Mesendoderm (in vitro differentiated cells): Measurements from ENCODE around the gene MYT1.
A peak's percentile ranks its signal among the peaks of the same experiment; 100 is the strongest.

Experiments
- DNase-seq: peaks from one replicate; pipeline ENCODE4 v3.0.0; 2013
- H2AK5ac ChIP-seq: 2 replicates; pipeline ENCODE4 v1.6.1; 2013; ENCODE audit warnings: low read length, inconsistent platforms
- H2BK120ac ChIP-seq: 2 replicates; pipeline ENCODE4 v1.6.1; 2013; ENCODE audit warnings: low read depth, mild to moderate bottlenecking, low read length, moderate library complexity, mixed read lengths
- H2BK15ac ChIP-seq: replicated peaks from 2 replicates; pipeline ENCODE4 v1.6.1; 2013; ENCODE audit warnings: low read depth, mild to moderate bottlenecking, moderate library complexity
- H2BK5ac ChIP-seq: 2 replicates; pipeline ENCODE4 v1.6.1; 2013; ENCODE audit warnings: low read length, inconsistent platforms
- H3K18ac ChIP-seq: 2 replicates; pipeline ENCODE4 v1.6.1; 2013; ENCODE audit warnings: mild to moderate bottlenecking, low read length, mixed read lengths
- H3K23ac ChIP-seq: one replicate; pipeline ENCODE4 v1.6.1; 2013; ENCODE audit warnings: low read length
- H3K27ac ChIP-seq: 2 replicates; pipeline ENCODE4 v1.5.1; 2013; ENCODE audit warnings: low read depth, mild to moderate bottlenecking, inconsistent platforms, low read length, moderate library complexity
- H3K27me3 ChIP-seq: 2 replicates; pipeline ENCODE4 v1.6.1; 2013; ENCODE audit warnings: low read length, control low read depth, mild to moderate bottlenecking, inconsistent platforms; ENCODE audit not compliant: insufficient read depth, poor library complexity
- H3K36me3 ChIP-seq: 2 replicates; pipeline ENCODE4 v1.6.1; 2013; ENCODE audit warnings: low read length, inconsistent platforms; ENCODE audit not compliant: control insufficient read depth, insufficient read depth
- H3K4ac ChIP-seq: one replicate; pipeline ENCODE4 v1.6.1; 2013; ENCODE audit warnings: low read depth, mild to moderate bottlenecking, low read length, moderate library complexity
- H3K4me1 ChIP-seq: 2 replicates; pipeline ENCODE4 v1.6.1; 2013; ENCODE audit warnings: low read depth, low read length, inconsistent platforms; ENCODE audit not compliant: control insufficient read depth
- H3K4me2 ChIP-seq: 2 replicates; pipeline ENCODE4 v1.6.1; 2013; ENCODE audit warnings: low read length
- H3K4me3 ChIP-seq: 2 replicates; pipeline ENCODE4 v1.5.1; 2013; ENCODE audit warnings: mild to moderate bottlenecking, low read length
- H3K56ac ChIP-seq: one replicate; pipeline ENCODE4 v1.6.1; 2013; ENCODE audit warnings: low read length
- H3K79me1 ChIP-seq: 2 replicates; pipeline ENCODE4 v1.6.1; 2013; ENCODE audit warnings: low read length, inconsistent platforms
- H3K79me2 ChIP-seq: 2 replicates; pipeline ENCODE4 v1.6.1; 2013; ENCODE audit warnings: mild to moderate bottlenecking, low read length; ENCODE audit not compliant: control insufficient read depth, insufficient read depth
- H3K9ac ChIP-seq: 2 replicates; pipeline ENCODE4 v1.6.1; 2013; ENCODE audit warnings: low read length, inconsistent platforms
- H4K5ac ChIP-seq: one replicate; pipeline ENCODE4 v1.6.1; 2013; ENCODE audit warnings: low read length
- H4K8ac ChIP-seq: one replicate; pipeline ENCODE4 v1.6.1; 2013; ENCODE audit warnings: low read depth, mild to moderate bottlenecking, control low read depth, low read length, moderate library complexity
- WGBS: extraction: QIAGEN DNeasy Blood & Tissue Kit; methylation state at CpG from one replicate; pipeline ENCODE4 v1.1.7; 2013; ENCODE audit warnings: low lambda C conversion rate, missing lambda C conversion rate; ENCODE audit not compliant: insufficient coverage; ENCODE audit errors: extremely low coverage; 5-methylcytosine and 5-hydroxymethylcytosine counted together

The MYT1 gene

GRCh38 chr20:64256282-64256935, 92.2 kb downstream of the MYT1 start:
- peaks cover 9% of the 10 kb centered on the region for H3K79me1 ChIP-seq
- no peaks in the 10 kb centered on the region for H3K36me3 ChIP-seq
- H4K8ac ChIP-seq = no peak overlapping the region
- peaks cover 24% of the 10 kb centered on the region for H3K79me2 ChIP-seq
- no peaks in the 10 kb centered on the region for H3K27me3 ChIP-seq
- WGBS = no CpG with 5 or more reads among the region's 15 CpGs
- no peak overlapping the region for H2AK5ac ChIP-seq
- H3K27ac ChIP-seq = no peak overlapping the region
- H3K4me3 ChIP-seq = peak overlapping the region; percentile 83
- H3K23ac ChIP-seq = no peak overlapping the region
- H3K18ac ChIP-seq = no peak overlapping the region
- no peak for DNase-seq
- no peak overlapping the region for H2BK5ac ChIP-seq
- H3K4me1 ChIP-seq = peaks cover 16% of the 10 kb centered on the region
- H3K9ac ChIP-seq = peak overlapping the region; percentile 87
- peak overlapping the region; percentile 12 for H4K5ac ChIP-seq
- peak overlapping the region; percentile 73 for H3K4me2 ChIP-seq
- H3K56ac ChIP-seq = peak overlapping the region; percentile 91
- no peak overlapping the region for H2BK15ac ChIP-seq
- no peak overlapping the region for H3K4ac ChIP-seq
- no peak overlapping the region for H2BK120ac ChIP-seq

DNA sequence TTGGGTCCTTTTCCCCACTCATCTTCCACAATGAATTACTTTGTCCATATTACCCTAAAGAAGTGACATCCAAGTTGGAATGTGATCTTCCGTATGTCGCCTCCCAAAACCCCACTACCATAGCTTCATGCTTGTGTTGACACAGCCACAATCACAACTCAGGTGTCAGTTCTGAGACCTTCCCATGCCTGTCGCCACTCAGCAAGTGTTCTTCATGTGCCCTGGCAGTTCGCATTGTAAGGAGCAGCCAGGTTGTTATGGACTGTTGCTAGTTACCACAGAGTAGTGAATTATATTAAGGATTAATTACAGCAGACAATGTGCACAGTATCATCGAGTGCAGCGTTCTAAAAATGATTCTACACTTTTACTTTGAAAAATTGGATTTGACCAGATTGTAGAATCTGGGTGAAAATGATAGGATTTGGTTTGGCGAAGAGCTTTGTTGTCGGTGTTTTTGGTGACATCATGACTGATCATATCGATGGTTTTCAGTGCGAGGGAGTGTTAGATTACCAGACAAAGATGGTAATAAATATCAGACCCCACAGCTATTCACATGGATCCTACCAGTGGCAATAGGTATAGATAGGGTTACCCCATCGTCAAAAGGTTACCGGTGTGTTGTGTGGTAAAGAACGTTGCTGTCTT, 93.0 kb downstream of the MYT1 start:
- Histone ChIP-seq H4K5ac (no peak overlapping the region), H3K4me2 (no peak overlapping the region), H3K56ac (no peak overlapping the region), H2BK15ac (no peak overlapping the region), H3K36me3 (no peaks in the 10 kb centered on the region), H3K27ac (no peak overlapping the region), H3K79me2 (peaks cover 24% of the 10 kb centered on the region), H3K18ac (no peak overlapping the region), H2BK120ac (no peak overlapping the region), H3K4me3 (no peak overlapping the region), H3K4me1 (peaks cover 16% of the 10 kb centered on the region), H3K79me1 (peaks cover 9% of the 10 kb centered on the region), H3K27me3 (no peaks in the 10 kb centered on the region), H2AK5ac (no peak overlapping the region), H3K4ac (no peak overlapping the region), H3K23ac (no peak overlapping the region), H4K8ac (no peak overlapping the region), H2BK5ac (no peak overlapping the region), H3K9ac (no peak overlapping the region)
- DNase-seq = no peak
- WGBS = no CpG with 5 or more reads among the region's 13 CpGs

GRCh38 chr20:64258071-64258823, 94.0 kb downstream of the MYT1 start:
- H3K4me3 ChIP-seq = no peak overlapping the region
- H3K36me3 ChIP-seq = no peaks in the 10 kb centered on the region
- H3K23ac ChIP-seq = no peak overlapping the region
- H2BK120ac ChIP-seq = no peak overlapping the region
- no peak overlapping the region for H3K27ac ChIP-seq
- no peak overlapping the region for H4K8ac ChIP-seq
- no peak overlapping the region for H2BK15ac ChIP-seq
- H3K79me2 ChIP-seq = peaks cover 24% of the 10 kb centered on the region
- peaks cover 16% of the 10 kb centered on the region for H3K4me1 ChIP-seq
- H3K18ac ChIP-seq = no peak overlapping the region
- H4K5ac ChIP-seq = no peak overlapping the region
- H3K79me1 ChIP-seq = peaks cover 9% of the 10 kb centered on the region
- DNase-seq = no peak
- H3K4me2 ChIP-seq = no peak overlapping the region
- no peaks in the 10 kb centered on the region for H3K27me3 ChIP-seq
- H2BK5ac ChIP-seq = no peak overlapping the region
- no peak overlapping the region for H3K9ac ChIP-seq
- WGBS = no CpG with 5 or more reads among the region's 9 CpGs
- no peak overlapping the region for H2AK5ac ChIP-seq
- H3K4ac ChIP-seq = no peak overlapping the region
- H3K56ac ChIP-seq = no peak overlapping the region

- no peak overlapping the region for H3K27ac ChIP-seq
- no peak overlapping the region for H3K18ac ChIP-seq
- H2BK120ac ChIP-seq = no peak overlapping the region
- no peak overlapping the region for H4K5ac ChIP-seq
- H4K8ac ChIP-seq = no peak overlapping the region
- H3K23ac ChIP-seq = no peak overlapping the region
- no peak overlapping the region for H2BK5ac ChIP-seq
- no peaks in the 10 kb centered on the region for H3K36me3 ChIP-seq
- DNase-seq = no peak
- H3K79me1 ChIP-seq = peaks cover 10% of the 10 kb centered on the region
- no peak overlapping the region for H3K4me2 ChIP-seq
- H3K56ac ChIP-seq = no peak overlapping the region
- H3K4me1 ChIP-seq = peaks cover 12% of the 10 kb centered on the region
- H3K27me3 ChIP-seq = no peaks in the 10 kb centered on the region
- no peak overlapping the region for H3K4me3 ChIP-seq
- no peak overlapping the region for H2BK15ac ChIP-seq
- peaks cover 24% of the 10 kb centered on the region for H3K79me2 ChIP-seq
- no peak overlapping the region for H3K9ac ChIP-seq
- WGBS = no CpG with 5 or more reads among the region's 6 CpGs
- no peak overlapping the region for H3K4ac ChIP-seq
- no peak overlapping the region for H2AK5ac ChIP-seq
These were observed 96.0 kb downstream of the MYT1 start for GRCh38 chr20:64260239-64260638.

- peak; percentile 71 for DNase-seq
These were observed 96.9 kb downstream of the MYT1 start for GRCh38 chr20:64261138-64261537.

More at GRCh38 chr20:64261138-64261537, 96.9 kb downstream of the MYT1 start:
- Histone ChIP-seq H3K36me3 (no peaks in the 10 kb centered on the region), H3K79me1 (peaks cover 12% of the 10 kb centered on the region), H3K23ac (no peak overlapping the region), H4K5ac (no peak overlapping the region), H2BK120ac (no peak overlapping the region), H3K56ac (no peak overlapping the region), H3K4me2 (no peak overlapping the region), H3K79me2 (peaks cover 21% of the 10 kb centered on the region), H2BK15ac (no peak overlapping the region), H4K8ac (no peak overlapping the region), H3K27me3 (no peaks in the 10 kb centered on the region), H3K18ac (no peak overlapping the region), H3K4ac (no peak overlapping the region), H2AK5ac (no peak overlapping the region), H3K27ac (peak overlapping the region; percentile 74), H3K9ac (no peak overlapping the region), H2BK5ac (no peak overlapping the region), H3K4me1 (peaks cover 12% of the 10 kb centered on the region), H3K4me3 (no peak overlapping the region)
- WGBS = no CpG with 5 or more reads among the region's 9 CpGs
